Measurements from ENCODE around the gene DACH1.

The DACH1 gene

DNA sequence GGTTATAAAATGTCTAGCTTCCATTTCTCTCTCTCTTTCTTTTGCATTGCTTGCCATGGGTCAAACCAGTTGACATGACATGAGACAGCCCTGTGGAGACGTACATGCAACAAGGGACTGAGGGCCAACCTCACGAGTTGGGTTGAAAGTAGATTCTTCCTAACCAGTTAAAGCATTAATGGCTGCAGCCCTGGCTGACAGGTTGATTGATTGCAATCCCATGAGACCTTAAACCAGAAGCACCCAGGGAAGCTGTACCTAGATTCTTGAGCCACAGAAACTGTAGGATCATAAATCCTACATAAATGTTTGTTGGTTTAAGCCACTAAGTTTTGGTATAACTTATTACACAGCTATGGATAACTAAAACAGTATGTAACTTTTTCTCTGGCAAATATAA is 373.8 kb downstream of the DACH1 start:
- TF ChIP-seq, protein P1, sequence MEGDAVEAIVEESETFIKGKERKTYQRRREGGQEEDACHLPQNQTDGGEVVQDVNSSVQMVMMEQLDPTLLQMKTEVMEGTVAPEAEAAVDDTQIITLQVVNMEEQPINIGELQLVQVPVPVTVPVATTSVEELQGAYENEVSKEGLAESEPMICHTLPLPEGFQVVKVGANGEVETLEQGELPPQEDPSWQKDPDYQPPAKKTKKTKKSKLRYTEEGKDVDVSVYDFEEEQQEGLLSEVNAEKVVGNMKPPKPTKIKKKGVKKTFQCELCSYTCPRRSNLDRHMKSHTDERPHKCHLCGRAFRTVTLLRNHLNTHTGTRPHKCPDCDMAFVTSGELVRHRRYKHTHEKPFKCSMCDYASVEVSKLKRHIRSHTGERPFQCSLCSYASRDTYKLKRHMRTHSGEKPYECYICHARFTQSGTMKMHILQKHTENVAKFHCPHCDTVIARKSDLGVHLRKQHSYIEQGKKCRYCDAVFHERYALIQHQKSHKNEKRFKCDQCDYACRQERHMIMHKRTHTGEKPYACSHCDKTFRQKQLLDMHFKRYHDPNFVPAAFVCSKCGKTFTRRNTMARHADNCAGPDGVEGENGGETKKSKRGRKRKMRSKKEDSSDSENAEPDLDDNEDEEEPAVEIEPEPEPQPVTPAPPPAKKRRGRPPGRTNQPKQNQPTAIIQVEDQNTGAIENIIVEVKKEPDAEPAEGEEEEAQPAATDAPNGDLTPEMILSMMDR (IDR thresholded peaks at IDR 0.05), result no peak

- TF ChIP-seq, protein P1 (IDR thresholded peaks at IDR 0.05), result no peak
Observed at GRCh38 chr13:71492346-71492871, 374.6 kb downstream of the DACH1 start.

- TF ChIP-seq, protein P1 (IDR thresholded peaks at IDR 0.05), result no peak
Observed at GRCh38 chr13:71491010-71491409, 376.0 kb downstream of the DACH1 start.

DNA sequence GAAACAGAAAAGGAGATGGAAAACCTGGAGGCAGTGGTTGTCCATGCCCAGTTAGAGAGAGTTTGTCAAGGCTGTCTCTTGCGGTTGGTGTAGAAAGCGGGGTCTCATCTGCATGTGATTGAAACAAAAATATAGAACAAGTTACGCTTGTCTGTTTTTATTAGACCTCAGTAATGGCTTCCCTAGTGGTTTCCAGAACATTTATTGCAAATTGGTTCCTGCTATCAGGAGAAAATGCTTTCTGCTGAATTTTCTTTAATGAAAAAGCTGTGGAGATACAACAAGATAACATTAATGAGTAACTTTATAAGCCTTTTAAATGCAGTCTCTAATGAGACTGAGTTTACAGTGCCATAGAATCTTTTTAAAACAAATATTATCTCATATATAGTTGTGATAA is 378.0 kb downstream of the DACH1 start:
- TF ChIP-seq, protein P1 (IDR thresholded peaks at IDR 0.05), result no peak

DNA sequence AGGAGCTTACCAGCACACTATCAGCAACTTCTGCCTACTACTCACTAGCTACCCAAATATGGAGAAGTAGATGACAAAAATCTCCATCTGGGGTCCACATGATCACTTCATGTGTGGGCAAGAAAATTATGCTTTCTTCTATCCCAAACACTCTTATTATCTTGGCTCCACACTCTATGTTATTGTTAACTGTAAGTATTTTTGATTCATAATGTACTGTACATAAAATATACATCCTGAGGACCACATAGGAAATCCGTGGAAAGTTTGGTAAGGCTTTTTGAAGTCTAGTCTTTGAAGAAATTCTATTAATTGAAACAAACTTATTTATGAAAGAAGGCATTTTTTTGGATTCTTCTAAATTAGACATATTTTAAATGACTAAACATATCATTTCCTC is 378.8 kb downstream of the DACH1 start:
- TF ChIP-seq, protein P1 (IDR thresholded peaks at IDR 0.05), result no peak

- TF ChIP-seq, protein P1 (IDR thresholded peaks at IDR 0.05), result no peak
Observed at GRCh38 chr13:71485913-71486312, 381.1 kb downstream of the DACH1 start.

GRCh38 chr13:71483733-71484132 is 383.3 kb downstream of the DACH1 start:
- TF ChIP-seq, protein P1 (IDR thresholded peaks at IDR 0.05), result no peak

- TF ChIP-seq, protein P1 (IDR thresholded peaks at IDR 0.05), result no peak
Observed at GRCh38 chr13:71481501-71481900, 385.5 kb downstream of the DACH1 start.

All from LNCAP (cell line).